Brain microvascular endothelial cell (primary cell): Measurements from ENCODE around the gene SRGAP3.

Experiments used
- DNase-seq: peaks from one replicate; pipeline ENCODE4 v3.0.0-alpha.2; 2020
- H3K27ac ChIP-seq: fragments of 250-450 bp; sonication (Bioruptor Pico); 2 replicates; pipeline ENCODE4 v1.5.1; 2020; ENCODE audit warnings: mild to moderate bottlenecking, moderate library complexity
- H3K27me3 ChIP-seq: fragments of 250-450 bp; sonication (Bioruptor Pico); replicated peaks from 2 replicates; pipeline ENCODE4 v1.5.1; 2020; ENCODE audit warnings: mild to moderate bottlenecking
- H3K36me3 ChIP-seq: fragments of 250-450 bp; sonication (Bioruptor Pico); replicated peaks from 2 replicates; pipeline ENCODE4 v1.5.1; 2020; ENCODE audit warnings: mild to moderate bottlenecking
- H3K4me3 ChIP-seq: 2 replicates; pipeline ENCODE4 v1.5.1; 2011; ENCODE audit warnings: low read depth, mild to moderate bottlenecking, control low read depth, low read length, moderate library complexity
- in situ Hi-C: cut with HindIII; loops from 2 replicates; pipeline ENCODE4 v1.10.0; 2017; ENCODE audit warnings: low sequenced_read_pairs, low pct_ligation_motif_present
- TF ChIP-seq, protein P1 (sequence below): IDR thresholded peaks from 2 replicates; pipeline ENCODE4 v1.5.1; 2011; ENCODE audit warnings: low read depth, mild to moderate bottlenecking, moderate library complexity, low read length, control low read depth, inconsistent platforms; ENCODE audit errors: missing control alignments

The SRGAP3 gene

DNA sequence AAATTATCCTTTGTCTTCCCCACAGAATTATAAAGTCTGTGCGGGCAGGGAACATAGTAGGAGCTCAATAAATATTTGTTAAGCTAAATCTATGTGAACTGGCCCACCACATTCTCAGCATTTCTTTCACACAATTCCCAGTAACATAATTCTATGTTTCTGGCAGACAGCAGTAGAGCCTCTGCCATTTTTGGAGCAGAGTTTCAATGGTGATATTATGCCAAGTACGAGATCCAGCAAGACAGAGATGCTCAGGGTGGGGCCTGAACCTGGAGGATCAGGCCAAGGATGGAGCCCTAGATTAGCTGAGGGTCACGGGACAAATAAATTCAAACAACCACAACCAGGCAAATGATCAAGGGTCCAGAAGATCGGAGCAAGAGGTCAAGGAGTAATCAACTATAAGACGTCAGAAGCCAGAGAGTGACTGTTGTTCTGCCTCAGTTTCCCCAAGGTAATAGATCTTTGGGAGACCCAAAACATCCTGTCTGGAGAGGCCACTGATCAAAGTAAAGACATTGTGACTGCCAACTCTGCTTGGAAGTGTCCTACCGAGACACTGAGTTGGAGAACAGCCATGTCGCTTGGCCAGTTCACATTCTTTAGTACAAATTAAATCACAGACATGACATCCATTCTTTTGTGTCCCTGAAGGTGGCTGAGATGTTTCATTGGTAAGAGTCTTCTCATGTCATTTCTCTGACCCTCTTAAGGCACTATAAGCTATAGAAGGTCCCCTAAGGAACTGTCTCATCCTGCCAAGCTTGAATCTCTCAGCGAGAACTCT lies 15.4 kb downstream of the SRGAP3 start:
- TF ChIP-seq, protein P1, sequence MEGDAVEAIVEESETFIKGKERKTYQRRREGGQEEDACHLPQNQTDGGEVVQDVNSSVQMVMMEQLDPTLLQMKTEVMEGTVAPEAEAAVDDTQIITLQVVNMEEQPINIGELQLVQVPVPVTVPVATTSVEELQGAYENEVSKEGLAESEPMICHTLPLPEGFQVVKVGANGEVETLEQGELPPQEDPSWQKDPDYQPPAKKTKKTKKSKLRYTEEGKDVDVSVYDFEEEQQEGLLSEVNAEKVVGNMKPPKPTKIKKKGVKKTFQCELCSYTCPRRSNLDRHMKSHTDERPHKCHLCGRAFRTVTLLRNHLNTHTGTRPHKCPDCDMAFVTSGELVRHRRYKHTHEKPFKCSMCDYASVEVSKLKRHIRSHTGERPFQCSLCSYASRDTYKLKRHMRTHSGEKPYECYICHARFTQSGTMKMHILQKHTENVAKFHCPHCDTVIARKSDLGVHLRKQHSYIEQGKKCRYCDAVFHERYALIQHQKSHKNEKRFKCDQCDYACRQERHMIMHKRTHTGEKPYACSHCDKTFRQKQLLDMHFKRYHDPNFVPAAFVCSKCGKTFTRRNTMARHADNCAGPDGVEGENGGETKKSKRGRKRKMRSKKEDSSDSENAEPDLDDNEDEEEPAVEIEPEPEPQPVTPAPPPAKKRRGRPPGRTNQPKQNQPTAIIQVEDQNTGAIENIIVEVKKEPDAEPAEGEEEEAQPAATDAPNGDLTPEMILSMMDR = no peak
- Histone ChIP-seq H3K27me3 (no peaks in the 10 kb centered on the region), H3K4me3 (no peak overlapping the region), H3K36me3 (no peaks in the 10 kb centered on the region), H3K27ac (no peak overlapping the region)
- in situ Hi-C loops = no loop called here
- DNase-seq = no peak

DNA sequence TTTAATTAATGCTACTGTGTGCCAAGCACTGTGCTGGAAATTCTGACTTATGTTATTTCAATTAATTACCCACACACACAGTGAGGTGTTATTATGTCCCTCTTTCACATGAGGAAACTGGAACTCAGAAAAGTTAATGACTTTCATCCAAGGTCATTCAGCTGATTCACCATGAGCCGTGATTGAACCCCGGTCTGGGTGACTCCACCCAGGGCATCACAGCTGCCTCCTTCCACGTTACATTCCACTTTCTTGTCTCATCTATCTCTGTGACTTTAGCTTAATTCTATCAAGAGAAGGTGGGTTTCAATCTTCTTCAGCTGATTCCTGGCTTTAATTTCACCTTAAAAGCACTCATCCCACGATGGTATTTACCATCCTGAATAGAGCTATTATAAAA lies 16.3 kb downstream of the SRGAP3 start:
- Histone ChIP-seq H3K36me3 (no peaks in the 10 kb centered on the region), H3K27ac (no peak overlapping the region), H3K27me3 (no peaks in the 10 kb centered on the region), H3K4me3 (no peak overlapping the region)
- in situ Hi-C loops = no loop called here
- TF ChIP-seq, protein P1 = no peak
- no peak for DNase-seq

DNA sequence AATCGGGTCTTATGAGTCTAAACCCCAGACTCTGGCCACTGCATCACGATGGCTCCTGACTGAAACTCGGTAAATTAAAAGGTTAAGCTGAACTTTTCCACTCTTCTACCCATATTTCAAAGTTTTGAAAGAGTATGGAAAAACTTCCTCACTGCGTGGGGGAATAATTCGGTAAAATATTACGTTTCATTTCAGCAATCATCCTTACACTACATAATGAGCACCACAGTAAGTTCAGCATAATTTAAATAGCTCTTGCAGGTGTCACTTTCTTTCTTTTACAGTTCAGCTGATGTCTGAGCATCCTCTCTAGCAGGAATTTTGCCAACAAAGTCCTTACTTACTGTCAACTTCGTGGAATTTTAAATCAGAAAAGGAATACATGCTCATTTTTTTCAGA lies 17.5 kb downstream of the SRGAP3 start:
- Histone ChIP-seq H3K36me3 (no peaks in the 10 kb centered on the region), H3K27ac (no peak overlapping the region), H3K4me3 (no peak overlapping the region), H3K27me3 (no peaks in the 10 kb centered on the region)
- in situ Hi-C loops = no loop called here
- DNase-seq = no peak
- TF ChIP-seq, protein P1 = no peak

DNA sequence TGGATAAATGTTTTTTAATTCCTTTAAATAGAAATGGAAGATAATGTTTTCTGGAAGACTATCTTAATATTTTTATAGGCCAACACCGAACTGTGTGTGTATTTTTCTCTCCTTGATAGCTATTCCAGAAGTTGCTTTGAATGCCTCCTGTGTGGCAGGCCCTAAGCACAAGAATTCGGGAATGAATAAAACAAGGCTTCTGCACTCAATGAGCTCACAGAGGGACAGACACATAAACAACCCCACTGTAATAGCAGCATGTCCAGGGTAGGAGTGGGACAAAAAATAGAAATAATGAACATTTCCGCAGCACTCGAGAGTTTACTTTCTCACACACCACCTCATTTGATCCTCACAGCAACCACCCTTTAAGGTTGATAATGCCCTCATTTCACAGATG lies 18.0 kb downstream of the SRGAP3 start:
- no peak overlapping the region for H3K27ac ChIP-seq
- in situ Hi-C loops = no loop called here
- H3K27me3 ChIP-seq = no peaks in the 10 kb centered on the region
- no peak overlapping the region for H3K4me3 ChIP-seq
- no peak for DNase-seq
- H3K36me3 ChIP-seq = no peaks in the 10 kb centered on the region
- TF ChIP-seq, protein P1 = no peak

DNA sequence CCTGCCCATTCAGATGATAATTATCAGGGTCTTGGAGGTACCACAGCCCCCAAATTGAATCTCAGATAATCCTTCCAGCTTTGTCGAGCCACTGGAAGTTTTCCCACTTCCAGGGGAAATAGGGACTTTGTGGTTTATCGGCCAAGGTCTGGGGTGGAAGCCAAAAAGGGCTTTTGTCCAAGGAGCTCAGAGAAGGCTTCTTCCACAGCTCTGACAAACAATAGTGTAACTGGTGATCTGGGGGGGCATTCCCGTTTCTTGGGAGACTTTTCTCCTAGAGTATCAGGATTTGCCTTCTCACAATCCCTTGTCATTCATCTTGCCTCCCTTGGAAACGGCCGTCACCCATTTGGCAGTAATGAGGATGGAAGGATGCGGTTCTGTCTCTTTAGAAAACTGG lies 18.4 kb downstream of the SRGAP3 start:
- Histone ChIP-seq H3K4me3 (no peak overlapping the region), H3K36me3 (no peaks in the 10 kb centered on the region), H3K27me3 (no peaks in the 10 kb centered on the region), H3K27ac (no peak overlapping the region)
- no peak for DNase-seq
- in situ Hi-C loops = no loop called here
- TF ChIP-seq, protein P1 = no peak

DNA sequence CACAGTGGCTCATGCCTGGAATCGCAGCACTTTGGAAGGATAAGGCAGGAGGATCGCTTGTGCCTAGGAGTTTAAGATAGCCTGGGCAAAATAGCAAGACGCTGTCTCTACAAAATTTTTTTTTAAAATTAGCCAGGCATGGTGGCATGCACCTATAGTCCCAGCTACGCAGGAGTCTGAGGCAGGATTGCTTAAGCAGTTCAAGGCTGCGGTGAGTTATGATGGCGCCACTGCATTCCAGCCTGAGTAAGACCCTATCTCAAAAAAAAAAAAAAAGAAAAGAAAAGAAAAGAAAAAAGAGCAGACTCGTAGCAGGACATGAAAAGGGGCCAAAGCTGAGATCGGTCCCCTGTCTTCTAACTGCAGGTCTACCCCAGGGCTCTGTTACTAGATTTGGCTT lies 18.9 kb downstream of the SRGAP3 start:
- H3K27ac ChIP-seq = no peak overlapping the region
- in situ Hi-C loops = no loop called here
- DNase-seq = no peak

More for the DNA sequence above, 18.9 kb downstream of the SRGAP3 start:
- H3K27me3 ChIP-seq = no peaks in the 10 kb centered on the region
- no peak overlapping the region for H3K4me3 ChIP-seq
- TF ChIP-seq, protein P1 = no peak
- no peaks in the 10 kb centered on the region for H3K36me3 ChIP-seq
